Measurements from ENCODE around the gene RAD1. TPM values are rescaled to one million over a fixed set of nuclear protein-coding genes. Genes with fewer than 3 reads are reported as not detected.

Gene RAD1
- total RNA-seq, 1 experiment from 2014 or later: 24.8 TPM

- no peak overlapping the region for H2AFZ ChIP-seq (ENCODE audit: low read depth, low read length, poor library complexity, severe bottlenecking)
- H4K20me1 ChIP-seq (ENCODE audit: insufficient read depth): peaks cover 7% of the 10 kb centered on the region
- H3K4me3 ChIP-seq (replicated peaks in 1 of 2; ENCODE audit: low read depth in 1 of 2, low read length in 2 of 2): peak overlapping the region; percentile 90 to 93
- intact Hi-C loops (cut with micrococcal nuclease): loop anchor here (1.0 to 10.0 kb wide), 2 partner anchors 15 to 1485 kb away; partner anchors contain the start of genes BRIX1, RAD1 and TARS1
- peak overlapping the region; percentile 92 for H3K9ac ChIP-seq (ENCODE audit: low read length)
- CTCF ChIA-PET: interaction anchor here (1.0 to 1.9 kb wide), 2 partner anchors 15 to 253 kb away, joined by 3 to 5 read pairs; partner anchors contain the start of genes BRIX1 and RAD1
- POLR2A ChIA-PET: interaction anchor here (1.0 to 2.3 kb wide), 3 partner anchors 12 to 448 kb away, joined by 3 to 26 read pairs (median 4); partner anchors contain the start of genes BRIX1 and RAD1
- BruUV-seq (replicated peaks): no TSS peak
- RAD21 ChIA-PET (ENCODE audit: low non-redundant PET in 1 of 2, low total read pairs in 2 of 2, uncharacterized antibody in 2 of 2, unreplicated experiment in 2 of 2): interaction anchor here in 1 of 2 experiments (0.9 kb wide), 1 partner anchor 14 kb away, joined by 6 read pairs; the partner anchor contains the start of genes BRIX1 and RAD1
- peak; percentile 73 for DNase-seq (ENCODE audit: low read depth, low spot score)
- H3K9me2 ChIP-seq (ENCODE audit: insufficient read depth): no peaks in the 10 kb centered on the region
- H3K4me2 ChIP-seq (ENCODE audit: low read length): peak overlapping the region; percentile 80
- peak overlapping the region; percentile 88 for H3K27ac ChIP-seq (ENCODE audit: low read depth, low read length)
- H3K27me3 ChIP-seq (ENCODE audit: insufficient read depth, low read length): no peaks in the 10 kb centered on the region
- H3K9me3 ChIP-seq (ENCODE audit: control insufficient read depth in 1 of 2, insufficient read depth in 1 of 2, low read depth in 1 of 2, low read length in 2 of 2): no peaks in the 10 kb centered on the region
- H3K36me3 ChIP-seq (ENCODE audit: control insufficient read depth in 1 of 2, insufficient read depth in 2 of 2, low read length in 2 of 2): peaks cover 13 to 17% of the 10 kb centered on the region in 2 experiments
- no peak for TF ChIP-seq YY1 (IDR thresholded peaks at IDR 0.05; ENCODE audit: extremely low read depth, insufficient replicate concordance, low read depth, low read length)
- no peak for TF ChIP-seq JUND (IDR thresholded peaks at IDR 0.05)
- TF ChIP-seq ZNF274 (IDR thresholded peaks at IDR 0.05; ENCODE audit: low read depth, low read length): no peak
- peak; percentile 68 for TF ChIP-seq ZFX (IDR thresholded peaks at IDR 0.05)
- TF ChIP-seq, protein P1, sequence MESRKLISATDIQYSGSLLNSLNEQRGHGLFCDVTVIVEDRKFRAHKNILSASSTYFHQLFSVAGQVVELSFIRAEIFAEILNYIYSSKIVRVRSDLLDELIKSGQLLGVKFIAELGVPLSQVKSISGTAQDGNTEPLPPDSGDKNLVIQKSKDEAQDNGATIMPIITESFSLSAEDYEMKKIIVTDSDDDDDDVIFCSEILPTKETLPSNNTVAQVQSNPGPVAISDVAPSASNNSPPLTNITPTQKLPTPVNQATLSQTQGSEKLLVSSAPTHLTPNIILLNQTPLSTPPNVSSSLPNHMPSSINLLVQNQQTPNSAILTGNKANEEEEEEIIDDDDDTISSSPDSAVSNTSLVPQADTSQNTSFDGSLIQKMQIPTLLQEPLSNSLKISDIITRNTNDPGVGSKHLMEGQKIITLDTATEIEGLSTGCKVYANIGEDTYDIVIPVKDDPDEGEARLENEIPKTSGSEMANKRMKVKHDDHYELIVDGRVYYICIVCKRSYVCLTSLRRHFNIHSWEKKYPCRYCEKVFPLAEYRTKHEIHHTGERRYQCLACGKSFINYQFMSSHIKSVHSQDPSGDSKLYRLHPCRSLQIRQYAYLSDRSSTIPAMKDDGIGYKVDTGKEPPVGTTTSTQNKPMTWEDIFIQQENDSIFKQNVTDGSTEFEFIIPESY (IDR thresholded peaks at IDR 0.05; ENCODE audit: extremely low read depth, insufficient replicate concordance, low read length): no peak
- TF ChIP-seq EGR1 (IDR thresholded peaks at IDR 0.05; ENCODE audit: low read depth): no peak
- H3K4me1 ChIP-seq (ENCODE audit: control insufficient read depth in 1 of 2, insufficient read depth in 2 of 2, low read length in 2 of 2): peaks cover 15 to 24% of the 10 kb centered on the region in 2 experiments
- ATAC-seq: peak; percentile 80
- H3K79me2 ChIP-seq (ENCODE audit: insufficient read depth, low read length): peaks cover 68% of the 10 kb centered on the region
These were observed 14.6 kb upstream of the RAD1 start for GRCh38 chr5:34929720-34930461.

Data from HCT116 (cell line).